CD4-positive, CD25-positive, alpha-beta regulatory T cell (primary cell): Measurements from ENCODE around the gene DHRS7B. TPM values are rescaled to one million over a fixed set of nuclear protein-coding genes. Genes with fewer than 3 reads are reported as not detected.
"Not testable (repeated sequence)": the region's sequence is repeated elsewhere in the genome, so short reads cannot be mapped to it uniquely, and the experiment has no call there.

Experiments
- ATAC-seq, 2 donors: fragments of 150-1000 bp; cut with Tn5 transposase; one replicate each; pipeline ENCODE4 v1.10.0; 2021; ENCODE audit warnings: low read depth in 2 of 2, moderate number of reproducible peaks in 2 of 2, moderate library complexity in 1 of 2
- DNase-seq, 3 donors: peaks; one replicate each; pipeline versions ENCODE4 v3.0.0 to v3.0.0-alpha.2; 2012 to 2022; ENCODE audit warnings: mixed read lengths in 1 of 3
- H3K27ac ChIP-seq: one replicate; pipeline ENCODE4 v1.7.0; 2013; ENCODE audit warnings: mild to moderate bottlenecking, low read length; ENCODE audit not compliant: insufficient read depth, poor library complexity, severe bottlenecking
- H3K27me3 ChIP-seq: one replicate; pipeline ENCODE4 v1.7.0; 2013; ENCODE audit warnings: low read length; ENCODE audit not compliant: control insufficient read depth, insufficient read depth
- H3K36me3 ChIP-seq: one replicate; pipeline ENCODE4 v1.7.0; 2013; ENCODE audit warnings: mild to moderate bottlenecking, low read length, moderate library complexity; ENCODE audit not compliant: control insufficient read depth, insufficient read depth
- H3K4me1 ChIP-seq: 2 replicates; pipeline ENCODE4 v1.7.0; 2013; ENCODE audit warnings: mild to moderate bottlenecking, low read length; ENCODE audit not compliant: insufficient read depth, control insufficient read depth, poor library complexity, severe bottlenecking
- H3K4me3 ChIP-seq: one replicate; pipeline ENCODE4 v1.7.0; 2013; ENCODE audit warnings: low read depth, mild to moderate bottlenecking, low read length, moderate library complexity
- H3K9me3 ChIP-seq, 2 experiments: 1 replicate in 1 of 2; 2 replicates in 1 of 2; pipeline ENCODE4 v1.7.0; 2013; ENCODE audit warnings: low read length in 2 of 2, mild to moderate bottlenecking in 1 of 2, moderate library complexity in 1 of 2; ENCODE audit not compliant: control insufficient read depth in 2 of 2
- H3K27ac Mint-ChIP-seq, 3 donors: one replicate each; pipeline ENCODE4 v1.8.0; 2020 to 2022; ENCODE audit warnings: mild to moderate bottlenecking in 3 of 3, mixed read lengths in 3 of 3, moderate library complexity in 2 of 3
- H3K27me3 Mint-ChIP-seq: one replicate; pipeline ENCODE4 v1.8.0; 2022; ENCODE audit warnings: mild to moderate bottlenecking, mixed read lengths
- H3K36me3 Mint-ChIP-seq: one replicate; pipeline ENCODE4 v1.8.0; 2020; ENCODE audit warnings: mixed read lengths
- H3K4me1 Mint-ChIP-seq, 4 donors: one replicate each; pipeline ENCODE4 v1.8.0; 2020 to 2022; ENCODE audit warnings: mixed read lengths in 4 of 4, mild to moderate bottlenecking in 1 of 4
- H3K4me3 Mint-ChIP-seq, 4 donors: one replicate each; pipeline ENCODE4 v1.8.0; 2020 to 2022; ENCODE audit warnings: mild to moderate bottlenecking in 4 of 4, mixed read lengths in 4 of 4, moderate library complexity in 3 of 4
- H3K9me3 Mint-ChIP-seq, 7 donors: one replicate each; pipeline ENCODE4 v1.8.0; 2020 to 2022; ENCODE audit warnings: mixed read lengths in 7 of 7, mild to moderate bottlenecking in 3 of 7, moderate library complexity in 2 of 7
- polyA plus RNA-seq, 4 donors: library from polyadenylated mRNA; unstranded; fragments of 300-500 nt; fragmentation: Illumina TruSeq; gene quantifications; one replicate each; pipeline ENCODE4 v1.2.3, GENCODE V29; 2021
- total RNA-seq: library from RNA; stranded (reverse); gene quantifications from one replicate; pipeline ENCODE4 v1.2.3, GENCODE V29; 2022

DHRS7B gene
- total and polyA plus RNA-seq, 5 donors from 2014 or later = 7.6 to 17.2 (median 12.2) TPM

DNA sequence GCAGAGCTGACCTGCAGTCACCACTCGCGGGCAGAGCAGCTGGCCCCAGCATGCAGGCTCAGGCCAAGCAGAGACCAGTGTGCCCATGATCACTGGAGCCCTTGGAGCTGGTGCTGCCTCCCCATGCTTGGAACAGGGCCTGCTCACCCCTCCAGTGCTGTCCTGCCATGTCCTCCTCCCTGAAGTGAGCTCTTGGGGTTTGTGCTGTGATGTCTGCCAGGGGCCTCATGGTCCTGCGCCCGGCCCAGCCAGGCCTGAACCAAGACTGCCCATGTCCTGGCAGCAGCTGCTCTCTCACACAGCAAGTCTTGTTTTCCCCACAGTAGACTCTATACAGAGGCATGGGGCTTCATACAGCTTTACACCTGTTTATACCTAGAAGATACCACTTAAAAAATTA lies 62.6 kb downstream of the DHRS7B start:
- Mint-ChIP-seq H3K9me3 (no peaks in the 10 kb centered on the region), H3K27ac (peak overlapping the region in 1 of 3 donors; percentile 36), H3K36me3 (peaks cover 39% of the 10 kb centered on the region), H3K4me3 (no peak overlapping the region), H3K27me3 (no peaks in the 10 kb centered on the region), H3K4me1 (peaks cover 0 to 6% (median 2%) of the 10 kb centered on the region in 4 donors)
- no peaks in the 10 kb centered on the region for H3K27me3 ChIP-seq
- ATAC-seq = no peak
- no peak overlapping the region for H3K27ac ChIP-seq
- no peak overlapping the region for H3K4me3 ChIP-seq
- H3K9me3 ChIP-seq = no peaks in the 10 kb centered on the region
- H3K36me3 ChIP-seq = peaks cover 33% of the 10 kb centered on the region
- DNase-seq = no peak
- H3K4me1 ChIP-seq = no peaks in the 10 kb centered on the region

DNA sequence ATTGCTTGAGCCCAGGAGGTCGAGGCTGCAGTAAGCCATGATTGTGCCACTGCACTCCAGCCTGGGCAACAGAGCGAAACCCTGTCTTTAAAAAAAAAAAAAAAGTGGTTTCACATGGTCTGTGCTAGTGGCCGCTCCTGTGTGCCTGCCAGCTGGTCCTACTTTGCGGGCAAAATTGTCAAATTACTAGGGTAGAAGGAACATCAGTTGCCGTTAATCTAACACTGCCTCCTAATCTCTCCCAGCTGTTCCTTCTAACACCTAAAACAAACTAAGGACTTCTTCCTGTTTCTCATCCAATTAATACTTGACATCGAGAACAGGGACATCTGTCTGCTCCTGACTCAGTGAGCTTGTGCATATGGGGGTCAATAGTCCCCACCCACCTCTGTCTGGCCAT lies 63.3 kb downstream of the DHRS7B start:
- DNase-seq (no peak), ATAC-seq (no peak)
- Histone ChIP-seq H3K27me3 (no peaks in the 10 kb centered on the region), H3K4me3 (no peak overlapping the region), H3K9me3 (no peaks in the 10 kb centered on the region), H3K4me1 (no peaks in the 10 kb centered on the region), H3K36me3 (peaks cover 26% of the 10 kb centered on the region), H3K27ac (no peak overlapping the region)
- Mint-ChIP-seq H3K4me1 (peaks cover 0 to 6% (median 1%) of the 10 kb centered on the region in 4 donors), H3K27ac (no peak overlapping the region), H3K36me3 (peaks cover 35% of the 10 kb centered on the region), H3K4me3 (no peak overlapping the region), H3K9me3 (no peaks in the 10 kb centered on the region), H3K27me3 (no peaks in the 10 kb centered on the region)

DNA sequence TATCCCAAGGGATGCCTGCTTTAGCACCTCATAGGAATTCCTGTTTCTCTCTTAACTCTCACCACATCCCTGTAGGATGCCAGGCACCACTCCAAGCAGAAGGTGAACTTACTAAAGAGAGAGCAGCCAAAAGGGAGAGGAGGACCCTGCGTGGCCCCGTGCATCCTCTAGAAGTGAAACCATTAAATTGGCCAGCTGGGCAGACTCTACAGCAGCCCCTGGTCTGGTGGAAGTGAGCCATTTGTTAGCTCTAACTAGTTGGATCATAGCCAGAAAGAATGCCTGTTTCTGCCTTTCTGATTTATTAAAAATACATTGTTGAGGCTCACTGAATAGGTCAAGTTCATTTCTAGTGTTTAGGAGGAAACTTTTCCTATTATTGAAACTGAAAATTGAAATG lies 64.9 kb downstream of the DHRS7B start:
- no peak for DNase-seq
- Mint-ChIP-seq H3K36me3 (peaks cover 30% of the 10 kb centered on the region), H3K9me3 (no peaks in the 10 kb centered on the region), H3K27ac (peak overlapping the region in 2 of 3 donors; percentile 22 to 69), H3K4me3 (no peak overlapping the region), H3K27me3 (no peaks in the 10 kb centered on the region), H3K4me1 (peaks cover 0 to 3% (median 2%) of the 10 kb centered on the region in 4 donors)
- no peak overlapping the region for H3K4me3 ChIP-seq
- H3K36me3 ChIP-seq = peaks cover 20% of the 10 kb centered on the region
- no peaks in the 10 kb centered on the region for H3K27me3 ChIP-seq
- ATAC-seq = no peak
- no peaks in the 10 kb centered on the region for H3K4me1 ChIP-seq
- no peak overlapping the region for H3K27ac ChIP-seq
- no peaks in the 10 kb centered on the region for H3K9me3 ChIP-seq

DNA sequence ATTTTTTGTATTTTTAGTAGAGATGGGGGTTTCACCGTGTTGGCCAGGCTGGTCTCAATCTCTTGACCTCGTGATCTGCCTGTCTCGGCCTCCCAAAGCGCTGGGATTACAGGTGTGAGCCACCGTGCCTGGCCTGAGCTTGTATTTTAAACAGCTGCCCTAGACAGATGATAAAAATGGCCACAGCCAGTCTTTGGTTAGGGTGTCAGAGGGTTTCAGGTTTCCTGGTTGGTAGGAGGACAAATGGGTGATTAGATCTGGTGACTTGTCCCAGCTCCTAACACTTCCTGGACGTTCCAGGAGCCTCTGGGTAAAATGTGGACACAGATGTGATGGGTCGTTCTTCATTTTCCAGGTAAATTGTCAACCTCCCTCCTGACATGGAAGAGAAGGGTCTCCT lies 65.7 kb downstream of the DHRS7B start:
- H3K36me3 ChIP-seq = peaks cover 26% of the 10 kb centered on the region
- not testable (repeated sequence) for H3K4me3 ChIP-seq, H3K27ac ChIP-seq, H3K4me3 Mint-ChIP-seq, H3K4me1 ChIP-seq, H3K9me3 ChIP-seq, ATAC-seq, H3K4me1 Mint-ChIP-seq, H3K27me3 ChIP-seq, H3K9me3 Mint-ChIP-seq, DNase-seq, H3K27me3 Mint-ChIP-seq
- Mint-ChIP-seq H3K27ac (peak overlapping the region in 2 of 3 donors; percentile 15 to 47), H3K36me3 (peaks cover 36% of the 10 kb centered on the region)

DNA sequence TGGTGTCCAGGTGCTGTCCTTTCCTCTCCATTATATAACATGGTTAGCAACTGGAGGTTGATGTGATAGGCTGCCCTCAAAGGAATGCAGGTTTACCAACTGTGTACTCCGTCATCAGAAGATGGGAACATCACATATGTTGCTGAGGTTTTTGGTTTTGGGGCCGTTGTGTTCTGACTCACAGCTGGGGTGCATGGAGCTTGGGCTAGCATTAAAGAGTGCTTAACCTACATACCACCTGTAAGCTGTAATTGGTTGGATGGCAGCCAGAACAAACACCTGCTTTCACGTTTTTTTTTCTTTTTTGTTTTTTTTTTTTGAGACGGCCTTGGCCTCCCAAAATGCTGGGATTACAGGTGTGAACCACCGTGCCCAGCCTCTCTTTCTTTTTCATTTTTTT lies 66.3 kb downstream of the DHRS7B start:
- Histone ChIP-seq H3K9me3 (no peaks in the 10 kb centered on the region), H3K4me1 (no peaks in the 10 kb centered on the region), H3K27ac (no peak overlapping the region), H3K4me3 (no peak overlapping the region), H3K27me3 (no peaks in the 10 kb centered on the region), H3K36me3 (peaks cover 32% of the 10 kb centered on the region)
- DNase-seq = no peak
- Mint-ChIP-seq H3K4me3 (no peak overlapping the region), H3K4me1 (peaks cover 0 to 8% (median 4%) of the 10 kb centered on the region in 4 donors), H3K27ac (peak overlapping the region; percentile 15 to 47 (median 43)), H3K36me3 (peaks cover 36% of the 10 kb centered on the region), H3K9me3 (no peaks in the 10 kb centered on the region), H3K27me3 (no peaks in the 10 kb centered on the region)
- ATAC-seq = no peak

DNA sequence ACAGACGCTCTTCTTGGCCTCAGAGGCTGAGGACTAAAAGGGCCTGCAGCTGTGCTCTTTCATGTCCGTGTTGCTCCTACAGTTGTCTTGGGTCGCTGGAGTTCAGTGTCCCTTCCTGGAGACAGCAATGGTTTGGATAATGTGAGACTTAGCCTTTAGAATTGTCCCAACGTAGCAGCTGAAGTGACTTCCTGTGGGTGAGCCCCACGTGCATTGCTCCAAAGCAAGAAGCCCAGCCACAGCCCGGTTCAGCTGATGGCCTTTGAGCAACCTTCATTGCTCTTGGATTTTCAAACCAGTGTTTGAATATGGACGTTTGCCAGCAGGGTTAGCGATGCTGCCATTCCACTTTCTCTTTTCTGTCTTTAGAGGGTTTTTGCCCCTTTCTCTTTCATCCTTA lies 67.5 kb downstream of the DHRS7B start:
- H3K27ac ChIP-seq = no peak overlapping the region
- no peaks in the 10 kb centered on the region for H3K27me3 ChIP-seq
- no peak overlapping the region for H3K4me3 Mint-ChIP-seq
- peaks cover 35% of the 10 kb centered on the region for H3K36me3 ChIP-seq
- no peaks in the 10 kb centered on the region for H3K9me3 ChIP-seq
- H3K4me1 ChIP-seq = no peaks in the 10 kb centered on the region
- no peaks in the 10 kb centered on the region for H3K27me3 Mint-ChIP-seq
- DNase-seq (no peak), ATAC-seq (no peak)
- no peaks in the 10 kb centered on the region for H3K9me3 Mint-ChIP-seq
- H3K4me1 Mint-ChIP-seq = peaks cover 0 to 9% (median 4%) of the 10 kb centered on the region in 4 donors
- peak overlapping the region; percentile 17 to 93 (median 65) for H3K27ac Mint-ChIP-seq
- no peak overlapping the region for H3K4me3 ChIP-seq
- peaks cover 39% of the 10 kb centered on the region for H3K36me3 Mint-ChIP-seq

DNA sequence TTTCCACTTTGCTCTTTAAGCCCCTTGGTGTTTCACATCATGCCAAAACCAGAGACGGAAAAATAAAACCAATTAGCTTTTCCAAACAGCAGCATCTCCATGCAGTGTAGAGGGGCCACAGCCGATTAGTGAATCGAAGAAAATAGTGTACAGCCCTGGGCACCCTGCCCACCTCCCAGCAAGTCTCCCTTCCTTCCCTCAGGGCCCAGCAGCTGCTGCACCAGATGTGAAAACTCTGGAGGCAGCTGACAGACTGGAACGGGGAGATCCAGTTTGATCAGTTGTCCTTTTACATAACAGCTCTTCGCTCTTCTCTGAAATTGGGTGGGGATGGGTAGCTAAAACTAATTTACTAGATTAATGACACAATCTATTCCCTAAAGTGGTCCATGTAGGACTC lies 67.9 kb downstream of the DHRS7B start:
- H3K36me3 Mint-ChIP-seq = peaks cover 39% of the 10 kb centered on the region
- no peak overlapping the region for H3K4me3 Mint-ChIP-seq
- Histone ChIP-seq H3K36me3 (peaks cover 35% of the 10 kb centered on the region), H3K27ac (no peak overlapping the region), H3K4me3 (no peak overlapping the region), H3K9me3 (no peaks in the 10 kb centered on the region), H3K4me1 (no peaks in the 10 kb centered on the region), H3K27me3 (no peaks in the 10 kb centered on the region)
- H3K27me3 Mint-ChIP-seq = no peaks in the 10 kb centered on the region
- peak overlapping the region; percentile 17 to 65 (median 33) for H3K27ac Mint-ChIP-seq
- peaks cover 0 to 11% (median 4%) of the 10 kb centered on the region in 4 donors for H3K4me1 Mint-ChIP-seq
- DNase-seq (no peak), ATAC-seq (no peak)
- no peaks in the 10 kb centered on the region for H3K9me3 Mint-ChIP-seq

DNA sequence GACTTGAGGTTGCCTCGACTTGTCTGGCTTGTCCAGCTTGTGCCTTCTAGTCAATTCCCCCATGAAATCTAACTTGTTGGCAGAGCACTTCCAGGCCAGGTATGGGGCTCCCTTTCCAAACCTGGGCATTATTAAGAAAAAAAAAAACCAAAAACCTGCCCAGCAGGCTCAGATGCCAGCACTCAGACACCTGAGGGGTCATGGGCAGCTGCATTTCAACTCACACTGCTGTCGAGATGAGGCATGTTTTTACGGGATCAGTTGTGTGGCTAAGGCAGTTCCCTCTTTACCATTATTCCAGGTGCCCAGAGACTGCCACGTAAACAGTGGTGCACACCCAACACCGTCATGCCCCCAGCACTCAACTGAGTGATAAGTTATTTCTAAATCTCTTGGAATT lies 69.4 kb downstream of the DHRS7B start:
- H3K9me3 ChIP-seq = no peaks in the 10 kb centered on the region
- Mint-ChIP-seq H3K27ac (no peak overlapping the region), H3K27me3 (no peaks in the 10 kb centered on the region), H3K4me3 (no peak overlapping the region), H3K36me3 (peaks cover 32% of the 10 kb centered on the region), H3K9me3 (no peaks in the 10 kb centered on the region), H3K4me1 (peaks cover 0 to 17% (median 7%) of the 10 kb centered on the region in 4 donors)
- DNase-seq (no peak), ATAC-seq (no peak)
- no peak overlapping the region for H3K4me3 ChIP-seq
- H3K36me3 ChIP-seq = peaks cover 27% of the 10 kb centered on the region
- no peaks in the 10 kb centered on the region for H3K4me1 ChIP-seq
- H3K27me3 ChIP-seq = no peaks in the 10 kb centered on the region
- no peak overlapping the region for H3K27ac ChIP-seq
